SH-SY5Y (cell line): ENCODE results near the gene BEST3.

Experiments
- GATA2 ChIP-seq: IDR thresholded peaks from 2 replicates; pipeline ENCODE4 v1.6.1; 2011; ENCODE audit warnings: mild to moderate bottlenecking, low read depth, low read length
- GATA3 ChIP-seq: IDR thresholded peaks from 2 replicates; pipeline ENCODE4 v1.6.1; 2011; ENCODE audit warnings: low read depth, mild to moderate bottlenecking, low read length, moderate library complexity

- TF ChIP-seq GATA3, result no peak
- TF ChIP-seq GATA2, result no peak
These were observed 15.4 kb upstream of the BEST3 start for GRCh38 chr12:69714542-69714941.
